GM18517 (cell line): ENCODE data around the gene ADGRG1.

Source experiments
- ATAC-seq: cut with Tn5 transposase; IDR thresholded peaks from one replicate; pipeline ENCODE4 v1.9.1; 2021; ENCODE audit warnings: mild to moderate bottlenecking, moderate library complexity; ENCODE audit not compliant: unreplicated experiment

The ADGRG1 gene

GRCh38 chr16:57647136-57647875 is 18.9 kb downstream of the ADGRG1 start:
- ATAC-seq = no peak

GRCh38 chr16:57648125-57648524 is 19.7 kb downstream of the ADGRG1 start:
- no peak for ATAC-seq

- ATAC-seq = no peak
These were observed 20.4 kb downstream of the ADGRG1 start for GRCh38 chr16:57648581-57649442.

GRCh38 chr16:57649443-57649751 is 21.0 kb downstream of the ADGRG1 start:
- ATAC-seq = no peak

- no peak for ATAC-seq
These were observed 21.4 kb downstream of the ADGRG1 start for GRCh38 chr16:57649846-57650245.

GRCh38 chr16:57651344-57652333 is 23.2 kb downstream of the ADGRG1 start:
- ATAC-seq = no peak

GRCh38 chr16:57652695-57653471 is 24.5 kb downstream of the ADGRG1 start:
- no peak for ATAC-seq

GRCh38 chr16:57653936-57654335 is 25.5 kb downstream of the ADGRG1 start:
- ATAC-seq = no peak

GRCh38 chr16:57656342-57656955 is 28.0 kb downstream of the ADGRG1 start:
- no peak for ATAC-seq

- ATAC-seq = no peak
These were observed 28.8 kb downstream of the ADGRG1 start for GRCh38 chr16:57657228-57657627.

GRCh38 chr16:57658130-57658877 is 29.9 kb downstream of the ADGRG1 start:
- ATAC-seq = no peak

- ATAC-seq = no peak
These were observed 30.6 kb downstream of the ADGRG1 start for GRCh38 chr16:57658878-57659674.

GRCh38 chr16:57660715-57661463 is 32.5 kb downstream of the ADGRG1 start:
- no peak for ATAC-seq

- ATAC-seq = no peak
These were observed 33.1 kb downstream of the ADGRG1 start for GRCh38 chr16:57661510-57661909.

- ATAC-seq = no peak
These were observed 33.8 kb downstream of the ADGRG1 start for GRCh38 chr16:57661936-57662906.

GRCh38 chr16:57663436-57663835 is 35.0 kb downstream of the ADGRG1 start:
- no peak for ATAC-seq
